Upper lobe of right lung (tissue), 1 donor: Measurements from ENCODE around the gene MGAM2. TPM values are rescaled to one million over a fixed set of nuclear protein-coding genes. Genes with fewer than 3 reads are reported as not detected.
A peak's percentile ranks its signal among the peaks of the same experiment; 100 is the strongest.
"Not testable (repeated sequence)": the region's sequence is repeated elsewhere in the genome, so short reads cannot be mapped to it uniquely, and the experiment has no call there.

Source experiments
- ATAC-seq: fragments of 200-7000 bp; cut with Tn5 transposase; one replicate; pipeline ENCODE4 v1.9.1; 2020; ENCODE audit warnings: mild to moderate bottlenecking, moderate library complexity
- DNase-seq: peaks from one replicate; pipeline ENCODE4 v3.0.0-alpha.2; 2020
- H3K27ac ChIP-seq: fragments of 200-600 bp; one replicate; pipeline ENCODE4 v1.8.0; 2022
- H3K27me3 ChIP-seq: fragments of 200-600 bp; one replicate; pipeline ENCODE4 v1.8.0; 2022; ENCODE audit warnings: mild to moderate bottlenecking
- H3K36me3 ChIP-seq: fragments of 200-600 bp; one replicate; pipeline ENCODE4 v1.8.0; 2022
- H3K4me1 ChIP-seq: fragments of 200-600 bp; one replicate; pipeline ENCODE4 v1.8.0; 2022
- H3K4me3 ChIP-seq: fragments of 200-600 bp; one replicate; pipeline ENCODE4 v1.8.0; 2022; ENCODE audit warnings: mild to moderate bottlenecking
- H3K9me3 ChIP-seq: fragments of 200-600 bp; one replicate; pipeline ENCODE4 v1.8.0; 2022
- CTCF ChIP-seq: fragments of 200-600 bp; IDR thresholded peaks from one replicate; pipeline ENCODE4 v1.8.0; 2022; ENCODE audit warnings: antibody characterized with exemption
- intact Hi-C: fragments of 100-400 bp; cut with DNase I; formaldehyde crosslinking; loops from one replicate; pipeline ENCODE4 v1.11.0; 2022
- total RNA-seq: library from RNA; stranded (reverse); fragmentation: NEBNext Ultra II Directional; extraction: Animal tissue kit (Norgen Biotek cat#: 25700); gene quantifications from one replicate; pipeline ENCODE4 v1.2.1, GENCODE V29; 2021
- donor health status: DM: no; HTN: yes; CAD: no; lungs with severe emphysema.

Gene MGAM2
- total RNA-seq, 1 donor from 2014 or later = 0.61 TPM

DNA sequence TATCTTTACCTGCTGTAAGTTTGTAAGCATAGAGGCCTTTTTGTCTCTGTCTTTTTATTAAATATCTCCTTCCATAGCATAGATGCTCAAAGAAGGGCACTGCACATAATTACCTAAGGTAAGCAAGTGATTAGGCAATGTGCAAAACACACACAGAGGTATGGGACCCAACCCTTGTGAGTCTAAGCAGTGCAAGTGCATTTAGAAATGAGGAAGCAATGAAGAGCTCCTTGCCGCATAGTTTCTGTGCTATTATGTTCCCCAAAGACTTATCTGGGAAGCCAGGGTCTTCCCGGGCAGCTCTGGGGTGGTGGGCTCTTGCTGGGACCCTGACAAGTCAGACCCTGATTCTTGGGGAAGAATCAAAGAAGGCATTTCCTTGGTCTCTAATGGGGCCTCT lies 13.5 kb upstream of the MGAM2 start:
- H3K36me3 ChIP-seq = no peaks in the 10 kb centered on the region
- H3K9me3 ChIP-seq = no peaks in the 10 kb centered on the region
- no peaks in the 10 kb centered on the region for H3K27me3 ChIP-seq
- no peak for ATAC-seq
- H3K4me1 ChIP-seq = no peaks in the 10 kb centered on the region
- no peak overlapping the region for H3K27ac ChIP-seq
- no peak for DNase-seq
- TF ChIP-seq CTCF = no peak
- no peak overlapping the region for H3K4me3 ChIP-seq
- intact Hi-C loops = no loop called here

- H3K4me1 ChIP-seq, H3K27ac ChIP-seq, intact Hi-C loops, H3K36me3 ChIP-seq, H3K9me3 ChIP-seq, H3K4me3 ChIP-seq, H3K27me3 ChIP-seq, DNase-seq, ATAC-seq: not testable (repeated sequence)
These were observed 12.2 kb upstream of the MGAM2 start for GRCh38 chr7:142099347-142099746.

DNA sequence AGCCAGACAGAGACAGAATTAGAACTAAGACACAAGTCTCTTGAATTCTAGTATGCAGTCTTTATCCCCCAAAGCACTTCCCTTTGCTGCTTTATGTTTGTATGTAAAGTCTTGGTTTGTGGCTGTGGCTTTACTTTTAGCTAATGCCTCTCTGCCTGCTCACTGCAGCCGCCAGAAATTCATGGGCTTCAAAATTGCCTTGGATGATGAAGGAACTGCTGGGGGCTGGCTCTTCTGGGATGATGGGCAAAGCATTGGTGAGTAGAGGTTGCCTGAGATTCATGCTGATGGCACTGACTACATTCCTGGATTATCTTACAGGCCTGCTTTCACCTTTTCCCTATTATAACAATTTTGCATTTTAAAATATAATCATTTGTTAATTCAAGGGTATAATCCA lies 10.9 kb upstream of the MGAM2 start:
- no peaks in the 10 kb centered on the region for H3K4me1 ChIP-seq
- intact Hi-C loops = no loop called here

DNA sequence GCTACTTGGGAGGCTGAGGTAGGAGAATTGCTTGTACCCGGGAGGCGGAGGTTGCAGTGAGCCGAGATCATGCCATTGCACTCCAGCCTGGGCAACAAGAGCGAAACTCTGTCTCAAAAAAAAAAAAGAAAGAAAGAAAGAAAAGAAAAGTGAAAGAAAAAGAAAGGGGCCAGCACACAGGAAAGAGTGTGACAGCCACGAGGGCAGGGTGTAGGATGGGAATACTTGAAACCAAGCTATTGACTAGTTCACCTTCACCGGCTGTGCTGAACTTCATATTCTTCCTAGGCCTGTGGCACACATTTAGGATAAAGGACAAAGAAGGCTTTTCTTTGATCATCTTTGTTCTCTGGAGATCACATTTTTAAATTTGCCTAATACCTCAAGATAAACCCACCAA lies 9.7 kb upstream of the MGAM2 start:
- intact Hi-C loops, H3K4me1 ChIP-seq, H3K27me3 ChIP-seq, H3K9me3 ChIP-seq, H3K36me3 ChIP-seq, DNase-seq, H3K27ac ChIP-seq, H3K4me3 ChIP-seq, ATAC-seq: not testable (repeated sequence)

More for the DNA sequence above, 10.9 kb upstream of the MGAM2 start:
- Histone ChIP-seq H3K36me3 (no peaks in the 10 kb centered on the region), H3K27ac (no peak overlapping the region), H3K9me3 (no peaks in the 10 kb centered on the region), H3K4me3 (no peak overlapping the region), H3K27me3 (no peaks in the 10 kb centered on the region)
- TF ChIP-seq CTCF = no peak
- DNase-seq = no peak
- no peak for ATAC-seq

DNA sequence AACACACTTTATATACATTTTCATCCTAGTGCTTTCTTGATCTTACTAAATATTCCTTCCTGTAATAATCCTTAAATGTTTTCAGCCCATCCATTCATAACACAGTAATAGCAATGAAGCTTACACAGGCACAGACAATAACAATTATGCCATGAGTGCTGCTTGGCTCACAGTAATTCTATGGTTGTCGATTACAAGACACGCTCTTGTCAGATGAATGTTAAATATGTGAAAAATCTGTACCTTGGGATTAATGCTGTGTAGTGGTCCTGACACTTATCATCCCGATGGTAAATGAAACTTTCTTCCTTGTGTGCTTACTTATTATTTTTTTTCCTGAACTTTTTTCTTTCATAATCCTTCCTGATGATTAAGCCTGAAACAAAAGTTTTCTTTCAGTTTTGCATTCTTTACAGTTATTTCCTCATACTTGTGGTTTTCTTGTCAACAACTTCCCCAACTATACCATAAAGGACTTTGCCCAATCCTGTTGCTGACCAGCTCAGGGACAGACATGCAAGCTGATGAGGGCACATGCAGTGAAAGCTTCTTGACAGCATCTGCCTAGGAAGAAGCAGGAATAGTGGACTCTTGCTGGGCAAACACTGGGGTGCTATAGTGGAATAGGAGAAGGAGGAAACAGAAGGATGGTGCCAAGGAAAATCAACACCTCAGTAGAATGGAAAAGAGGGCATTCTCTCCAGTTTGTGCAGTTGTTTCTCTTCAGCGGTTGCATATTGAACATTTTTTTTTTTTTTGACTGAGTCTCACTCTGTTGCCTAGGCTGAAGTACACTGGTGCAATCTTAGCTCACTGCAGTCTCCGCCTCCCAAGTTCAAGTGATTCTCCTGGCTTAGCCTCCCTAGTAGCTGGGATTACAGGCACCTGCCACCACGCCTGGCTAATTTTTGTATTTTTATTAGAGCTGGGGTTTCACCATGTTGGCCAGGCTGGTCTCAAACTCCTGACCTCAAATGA lies 6.7 kb upstream of the MGAM2 start:
- intact Hi-C loops = no loop called here
- H3K9me3 ChIP-seq = no peaks in the 10 kb centered on the region
- DNase-seq (no peak), ATAC-seq (peak; percentile 89)
- no peaks in the 10 kb centered on the region for H3K4me1 ChIP-seq
- H3K4me3 ChIP-seq = no peak overlapping the region
- no peaks in the 10 kb centered on the region for H3K27me3 ChIP-seq
- H3K27ac ChIP-seq = no peak overlapping the region
- no peak for TF ChIP-seq CTCF
- no peaks in the 10 kb centered on the region for H3K36me3 ChIP-seq

GRCh38 chr7:142108728-142109505 lies 2.6 kb upstream of the MGAM2 start:
- no peaks in the 10 kb centered on the region for H3K4me1 ChIP-seq
- H3K27me3 ChIP-seq = no peaks in the 10 kb centered on the region
- ATAC-seq (no peak), DNase-seq (no peak)
- H3K36me3 ChIP-seq = no peaks in the 10 kb centered on the region
- TF ChIP-seq CTCF = no peak
- no peak overlapping the region for H3K4me3 ChIP-seq
- H3K9me3 ChIP-seq = no peaks in the 10 kb centered on the region
- H3K27ac ChIP-seq = no peak overlapping the region
- intact Hi-C loops = no loop called here
